ENCODE data around the gene CLEC19A. TPM values are rescaled to one million over a fixed set of nuclear protein-coding genes. Genes with fewer than 3 reads are reported as not detected.

The CLEC19A gene
- under 0.01 TPM for total RNA-seq

DNA sequence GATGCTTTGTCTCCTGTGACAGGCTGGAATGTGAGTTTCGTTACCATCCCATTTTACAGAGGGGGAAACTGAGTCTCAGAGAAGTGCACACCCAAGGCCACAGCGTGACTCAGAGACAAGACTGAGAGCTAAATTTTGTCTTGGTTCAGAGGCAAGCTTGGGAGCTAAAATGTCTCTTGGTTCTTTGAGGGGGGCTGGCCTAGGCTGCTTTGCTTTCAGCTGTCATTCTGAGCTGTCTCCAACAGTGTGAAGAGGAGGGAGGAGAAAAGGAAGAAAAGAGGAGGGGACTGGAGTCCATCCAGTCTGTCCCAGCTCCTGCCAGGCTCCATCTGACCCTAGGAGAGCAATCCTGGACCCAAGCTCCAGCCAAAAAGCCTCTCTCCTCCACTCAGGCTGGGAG, at the start of gene CLEC19A:
TSS of gene CLEC19A (plus strand) at position 301 of the 400 bp plus-strand sequence. CDS start 121 bp downstream, outside the sequence.
- FAIRE-seq, result no peak
- DNase-seq (ENCODE audit: low spot score in 2 of 2), result no peak

GRCh38 chr16:19235886-19236285, 49.6 kb upstream of the CLEC19A start:
- DNase-seq (ENCODE audit: low spot score in 2 of 2), result no peak
- no peak for FAIRE-seq

GRCh38 chr16:19236561-19237209, 48.8 kb upstream of the CLEC19A start:
- FAIRE-seq, result no peak

GRCh38 chr16:19238406-19238805, 47.1 kb upstream of the CLEC19A start:
- no peak for DNase-seq (ENCODE audit: low spot score in 2 of 2)

More at GRCh38 chr16:19236561-19237209, 48.8 kb upstream of the CLEC19A start:
- DNase-seq (ENCODE audit: low spot score in 2 of 2), result no peak

DNA sequence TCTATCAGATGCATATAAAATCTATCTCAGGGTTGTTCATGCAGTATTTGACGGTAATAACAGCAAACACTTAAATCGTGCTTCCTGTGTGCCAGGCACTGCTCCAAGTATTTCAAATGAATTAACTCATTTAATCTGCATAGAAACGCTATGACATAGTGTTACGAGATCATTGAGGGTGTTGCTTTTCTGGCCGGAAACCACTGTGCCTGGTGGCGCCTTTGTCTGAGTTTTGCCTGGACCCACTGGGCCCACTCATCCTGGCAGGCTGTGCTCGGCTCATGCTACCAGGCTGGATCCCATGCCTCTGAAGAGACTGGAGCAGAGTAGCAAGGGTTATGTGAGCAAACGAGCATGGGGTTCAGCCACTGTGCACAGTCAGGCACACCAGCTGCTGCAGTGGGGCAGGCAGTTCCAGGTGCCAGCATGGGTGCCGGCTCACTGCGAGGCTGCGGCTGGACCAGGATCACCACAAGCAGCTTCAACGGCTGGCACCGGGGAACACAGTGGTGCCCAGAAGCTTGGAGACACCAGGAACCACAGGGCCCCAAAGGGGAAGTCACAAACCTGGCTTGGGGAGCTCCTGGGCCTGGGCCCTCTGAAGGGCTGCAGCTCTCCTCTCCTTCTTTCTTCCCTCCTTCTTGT, 45.9 kb upstream of the CLEC19A start:
- DNase-seq (ENCODE audit: low spot score in 2 of 2), result no peak
- FAIRE-seq, result no peak

More at GRCh38 chr16:19238406-19238805, 47.1 kb upstream of the CLEC19A start:
- no peak for FAIRE-seq

- FAIRE-seq (no peak), DNase-seq (ENCODE audit: low spot score in 2 of 2) (no peak)
Measured at GRCh38 chr16:19240494-19240893, 45.0 kb upstream of the CLEC19A start.

DNA sequence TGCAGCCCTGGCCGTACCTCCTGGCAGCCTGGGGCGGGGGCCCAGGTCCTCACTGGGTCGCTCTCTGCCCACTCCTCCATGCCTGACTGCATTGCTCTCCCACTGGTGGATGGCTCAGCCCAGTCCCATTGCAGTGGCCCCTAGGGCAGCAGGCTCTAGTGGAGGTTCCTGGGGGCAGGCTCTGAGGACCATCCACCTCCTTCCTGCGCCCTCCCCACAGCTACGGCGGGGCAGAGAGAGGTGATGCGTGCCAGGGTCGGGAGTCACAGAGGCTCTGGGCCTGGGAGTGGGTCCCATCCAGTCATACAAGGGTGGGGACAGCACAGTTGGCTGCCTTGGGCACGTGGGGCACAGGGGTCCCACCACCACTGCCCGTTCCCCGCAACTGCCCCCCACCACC, 44.0 kb upstream of the CLEC19A start:
- FAIRE-seq, result no peak
- DNase-seq (ENCODE audit: low spot score in 2 of 2), result no peak

DNA sequence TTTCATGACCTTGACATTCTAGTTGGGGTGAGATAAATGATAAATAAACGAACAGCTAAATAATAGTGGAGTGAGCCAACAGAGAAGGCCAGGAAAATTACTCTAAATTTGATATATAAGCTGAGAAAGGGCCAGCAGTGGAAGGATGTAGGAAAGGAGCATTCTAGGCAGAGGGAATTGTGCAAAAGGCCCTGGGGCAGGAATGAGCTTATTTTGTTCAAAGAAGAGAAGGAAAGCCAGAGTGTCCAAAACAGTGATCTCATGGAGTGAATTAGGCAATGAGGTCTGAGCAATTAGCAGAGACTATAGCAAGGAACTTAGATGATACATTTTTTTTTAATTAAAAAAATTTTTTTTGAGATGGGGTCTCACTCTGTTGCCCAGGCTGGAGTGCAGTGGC, 43.3 kb upstream of the CLEC19A start:
- no peak for DNase-seq (ENCODE audit: low spot score in 2 of 2)
- FAIRE-seq, result no peak

GRCh38 chr16:19242987-19243575, 42.5 kb upstream of the CLEC19A start:
- DNase-seq (ENCODE audit: low spot score in 2 of 2) (no peak), FAIRE-seq (no peak)

- FAIRE-seq (no peak), DNase-seq (ENCODE audit: low spot score in 2 of 2) (no peak)
Measured at GRCh38 chr16:19245326-19245925, 40.1 kb upstream of the CLEC19A start.

GRCh38 chr16:19252904-19253303, 32.6 kb upstream of the CLEC19A start:
- no peak for DNase-seq (ENCODE audit: low spot score in 2 of 2)
- FAIRE-seq, result no peak

DNA sequence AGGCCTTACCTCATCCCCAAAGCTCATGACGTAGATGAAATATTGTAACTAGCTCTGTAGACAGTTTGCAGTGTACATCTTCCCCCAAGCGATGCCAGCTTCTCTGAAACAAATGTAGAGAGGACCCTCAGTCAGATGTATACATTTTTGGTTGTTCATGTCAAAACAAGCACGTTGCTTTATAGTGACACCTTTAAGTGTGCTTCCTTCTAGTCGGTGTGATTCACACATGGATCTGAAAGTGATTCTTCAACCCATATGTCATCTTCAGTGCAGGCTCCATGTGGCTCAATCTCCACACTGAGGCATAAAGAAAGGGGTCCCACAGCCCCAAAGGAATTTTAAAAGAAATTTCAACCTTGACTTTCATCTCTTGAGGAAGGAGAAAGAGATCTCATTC, 30.9 kb upstream of the CLEC19A start:
- FAIRE-seq (no peak), DNase-seq (ENCODE audit: low spot score in 2 of 2) (no peak)

- DNase-seq (ENCODE audit: low spot score in 2 of 2) (no peak), FAIRE-seq (no peak)
Measured at GRCh38 chr16:19264123-19264673, 21.3 kb upstream of the CLEC19A start.

- DNase-seq (ENCODE audit: low spot score in 2 of 2), result no peak
- no peak for FAIRE-seq
Measured at GRCh38 chr16:19265380-19265930, 20.1 kb upstream of the CLEC19A start.

DNA sequence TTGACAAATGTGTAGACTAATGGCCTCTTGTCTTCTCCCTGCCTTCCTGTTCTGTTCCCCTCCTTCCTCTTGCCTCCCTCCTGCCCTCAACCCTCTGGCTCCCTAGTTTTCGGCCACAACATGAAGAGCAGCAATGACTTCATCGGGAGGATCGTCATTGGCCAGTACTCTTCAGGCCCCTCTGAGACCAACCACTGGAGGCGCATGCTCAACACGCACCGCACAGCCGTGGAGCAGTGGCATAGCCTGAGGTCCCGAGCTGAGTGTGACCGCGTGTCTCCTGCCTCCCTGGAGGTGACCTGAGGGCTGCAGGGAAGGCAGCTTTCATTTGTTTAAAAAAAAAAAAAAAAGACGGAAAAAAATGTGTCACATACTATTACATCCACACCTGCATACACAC, 18.8 kb upstream of the CLEC19A start:
- no peak for DNase-seq (ENCODE audit: low spot score in 2 of 2)

DNA sequence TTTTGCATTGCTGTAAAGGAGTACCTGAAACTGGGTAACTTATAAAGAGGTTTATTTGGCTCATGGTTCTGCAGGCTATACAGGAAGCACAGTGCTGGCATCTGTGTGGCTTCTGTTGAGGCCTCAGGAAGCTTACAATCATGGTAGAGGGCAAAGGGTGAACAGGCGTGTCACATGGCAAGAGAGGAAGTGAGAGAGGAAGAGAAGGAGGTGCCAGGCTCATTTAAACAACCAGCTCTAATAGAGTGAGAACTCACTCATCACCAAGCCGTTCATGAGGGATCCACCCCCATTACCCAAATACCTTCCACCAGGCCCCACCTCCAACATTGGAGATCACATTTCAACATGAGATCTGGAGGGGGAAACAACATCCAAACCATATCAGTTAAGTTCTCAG, 16.4 kb upstream of the CLEC19A start:
- DNase-seq (ENCODE audit: low spot score in 2 of 2) (no peak), FAIRE-seq (no peak)

More for the DNA sequence above, 18.8 kb upstream of the CLEC19A start:
- FAIRE-seq, result no peak

GRCh38 chr16:19274165-19274797, 11.2 kb upstream of the CLEC19A start:
- DNase-seq (ENCODE audit: low spot score in 2 of 2), result no peak
- FAIRE-seq, result no peak

DNA sequence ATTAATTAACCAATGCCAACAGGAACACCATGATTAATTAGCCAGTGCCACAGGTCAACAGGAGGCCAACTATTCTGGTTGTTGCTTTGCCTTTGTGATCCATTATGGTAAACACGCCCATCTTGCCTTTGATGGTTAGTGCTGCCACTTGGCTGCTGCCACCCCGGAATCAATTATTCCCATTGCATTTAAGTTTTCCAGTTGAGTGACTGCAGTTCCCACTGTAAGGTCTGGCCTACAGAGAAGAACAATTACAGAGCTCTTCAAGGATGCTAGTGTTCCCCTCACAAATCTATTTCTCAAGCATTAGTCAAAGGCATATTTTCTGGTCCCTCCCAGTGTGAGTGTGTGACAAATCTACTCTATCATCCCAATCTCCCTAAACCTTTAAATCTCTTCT, 7.1 kb upstream of the CLEC19A start:
- FAIRE-seq, result no peak

GRCh38 chr16:19281246-19281645, 4.3 kb upstream of the CLEC19A start:
- FAIRE-seq (no peak), DNase-seq (ENCODE audit: low spot score in 2 of 2) (no peak)

More for the DNA sequence above, 7.1 kb upstream of the CLEC19A start:
- no peak for DNase-seq (ENCODE audit: low spot score in 2 of 2)

GRCh38 chr16:19282101-19282500, 3.4 kb upstream of the CLEC19A start:
- FAIRE-seq (no peak), DNase-seq (ENCODE audit: low spot score in 2 of 2) (no peak)

All from frontal cortex (tissue), 4 donors.